Fibroblast of upper back skin (primary cell): ENCODE results near the gene ZNF236.
A peak's percentile ranks its signal among the peaks of the same experiment; 100 is the strongest.

Experiments used
- DNase-seq: peaks from one replicate; pipeline ENCODE4 v3.0.0-alpha.2; 2013

The ZNF236 gene

DNA sequence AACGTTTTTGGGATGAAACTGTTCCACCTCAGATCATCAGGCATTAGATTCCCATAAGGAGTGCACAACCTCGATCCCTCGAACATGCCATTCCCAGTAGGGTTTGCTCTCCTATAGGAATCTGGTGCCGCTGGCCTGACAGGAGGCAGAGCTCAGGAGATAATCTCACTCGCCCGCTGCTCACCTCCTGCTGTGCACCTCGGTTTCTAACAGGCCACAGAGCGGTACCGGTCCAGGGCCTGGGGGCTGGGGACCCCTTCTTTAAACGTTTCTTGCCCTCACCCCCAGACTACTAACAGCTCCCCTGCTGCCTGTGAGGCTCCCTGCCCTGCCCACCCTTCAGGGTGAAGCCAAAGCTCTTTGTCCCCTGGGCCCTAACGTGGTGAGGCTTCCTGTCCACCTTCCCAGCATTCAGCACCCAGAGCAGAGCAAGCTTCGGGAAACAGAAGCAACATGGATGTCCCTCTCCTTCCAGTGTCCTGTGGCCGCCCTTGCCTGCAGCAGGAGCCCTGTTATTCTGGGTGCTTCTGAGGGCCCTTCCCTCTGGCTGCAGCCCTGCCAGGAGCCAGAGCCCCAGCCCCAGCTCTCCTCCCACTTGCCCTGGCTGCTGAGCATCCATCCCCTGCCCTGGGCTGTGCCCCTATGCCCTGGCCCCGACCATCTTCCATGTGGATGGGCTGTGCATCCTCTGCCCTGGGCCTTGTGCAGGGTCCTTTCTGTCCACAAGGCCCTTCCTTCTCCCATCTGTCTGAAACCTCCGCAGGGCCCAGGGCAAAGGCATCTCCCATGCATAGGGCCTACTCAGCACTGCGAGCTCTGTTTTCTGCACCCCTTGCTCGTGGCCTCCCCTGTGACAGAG lies 170.1 kb downstream of the ZNF236 start:
- no peak for DNase-seq

DNA sequence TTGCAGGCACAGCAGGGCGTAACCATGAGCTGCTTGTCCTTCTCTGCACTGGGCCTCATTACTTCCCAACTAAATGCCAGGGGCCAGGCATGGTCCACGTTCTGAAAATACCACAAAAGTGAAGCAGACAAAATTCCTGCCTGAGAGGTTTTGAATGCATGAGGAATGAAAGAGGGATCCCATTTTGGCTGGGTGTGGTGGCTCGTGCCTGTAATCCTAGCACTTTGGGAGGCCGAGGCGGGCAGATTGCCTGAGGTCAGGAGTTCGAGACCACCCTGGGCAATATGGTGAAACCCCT lies 170.7 kb downstream of the ZNF236 start:
- no peak for DNase-seq

DNA sequence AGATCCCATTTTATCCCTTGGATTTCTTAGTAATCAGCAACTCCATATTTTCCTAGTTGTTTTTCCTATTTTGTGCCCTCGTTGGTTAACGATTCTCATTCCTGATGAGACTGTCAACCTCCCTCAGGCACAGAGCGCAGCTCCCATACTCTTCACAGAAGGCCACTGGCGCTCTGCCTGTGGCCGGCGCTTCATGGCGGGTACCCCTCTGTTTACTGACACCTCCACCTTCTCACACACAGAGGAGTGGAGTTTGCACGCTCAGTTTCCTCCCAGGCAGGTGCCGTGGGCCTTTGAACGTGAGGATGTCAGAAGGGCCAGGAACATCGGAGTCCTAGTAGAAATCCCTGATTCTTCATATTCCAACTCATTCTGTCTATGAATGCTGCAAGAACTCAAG lies 171.2 kb downstream of the ZNF236 start:
- no peak for DNase-seq

DNA sequence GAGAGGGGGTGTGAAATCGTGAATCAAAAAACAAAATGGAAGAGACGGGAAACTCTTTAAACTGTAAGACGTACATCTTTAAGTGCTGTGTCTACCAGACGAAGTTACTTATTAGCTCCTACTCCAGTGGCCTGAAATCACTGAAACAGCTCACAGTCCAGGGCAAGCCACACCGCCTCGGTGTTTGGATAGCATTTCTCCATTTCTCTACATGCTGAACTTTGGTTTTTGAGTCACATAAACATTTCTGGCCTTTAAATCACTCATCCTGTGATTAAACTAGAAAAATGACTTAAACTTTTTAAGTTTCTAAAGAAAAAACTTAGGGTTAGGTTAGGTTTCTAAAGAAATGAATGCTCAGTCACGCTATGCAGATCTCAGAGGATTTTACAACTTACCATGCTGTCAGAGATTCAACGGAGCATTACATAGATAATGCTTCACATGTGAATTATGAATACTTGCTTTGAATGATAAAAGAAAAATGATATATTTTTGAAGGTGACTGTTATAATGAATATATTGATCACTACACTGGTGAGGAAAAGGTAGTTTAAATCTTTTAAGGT lies 171.8 kb downstream of the ZNF236 start:
- no peak for DNase-seq

DNA sequence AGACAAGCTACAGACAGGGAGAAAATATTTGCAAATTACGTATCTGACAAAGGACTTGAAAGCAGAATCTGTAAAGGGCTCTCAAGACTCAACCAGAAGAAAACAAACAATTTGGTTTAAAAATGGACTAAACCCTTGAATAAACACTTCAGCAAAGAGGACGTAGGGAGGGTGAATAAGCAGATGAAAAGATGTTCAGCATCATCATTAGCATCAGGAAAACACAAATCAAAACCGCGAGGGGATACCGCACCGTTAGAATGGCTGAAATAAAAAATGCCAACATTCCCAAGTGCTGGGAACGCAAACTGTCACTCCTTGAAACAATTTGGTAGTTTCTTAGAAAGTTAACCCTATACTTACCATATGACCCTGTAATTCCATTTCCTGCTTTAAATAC lies 173.5 kb downstream of the ZNF236 start:
- DNase-seq: no peak

DNA sequence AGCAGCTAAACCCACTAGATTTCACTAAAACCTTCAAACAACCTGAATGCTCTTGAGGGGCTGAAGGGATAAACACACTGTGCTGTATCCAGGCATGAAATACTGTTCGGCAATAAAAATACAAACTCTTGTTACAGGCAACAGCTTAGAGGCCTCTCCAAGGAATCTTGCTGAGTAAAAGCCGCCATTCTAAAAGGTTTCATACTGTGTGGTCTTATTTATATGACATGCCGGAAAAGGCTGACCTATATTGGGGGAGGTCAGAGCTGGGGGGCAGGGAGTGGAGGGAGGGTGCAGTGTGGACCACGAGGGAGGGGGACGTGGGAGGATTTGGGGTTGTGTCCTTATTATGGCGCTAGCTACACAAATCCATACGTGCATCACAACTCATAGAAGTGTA lies 174.1 kb downstream of the ZNF236 start:
- DNase-seq: no peak

DNA sequence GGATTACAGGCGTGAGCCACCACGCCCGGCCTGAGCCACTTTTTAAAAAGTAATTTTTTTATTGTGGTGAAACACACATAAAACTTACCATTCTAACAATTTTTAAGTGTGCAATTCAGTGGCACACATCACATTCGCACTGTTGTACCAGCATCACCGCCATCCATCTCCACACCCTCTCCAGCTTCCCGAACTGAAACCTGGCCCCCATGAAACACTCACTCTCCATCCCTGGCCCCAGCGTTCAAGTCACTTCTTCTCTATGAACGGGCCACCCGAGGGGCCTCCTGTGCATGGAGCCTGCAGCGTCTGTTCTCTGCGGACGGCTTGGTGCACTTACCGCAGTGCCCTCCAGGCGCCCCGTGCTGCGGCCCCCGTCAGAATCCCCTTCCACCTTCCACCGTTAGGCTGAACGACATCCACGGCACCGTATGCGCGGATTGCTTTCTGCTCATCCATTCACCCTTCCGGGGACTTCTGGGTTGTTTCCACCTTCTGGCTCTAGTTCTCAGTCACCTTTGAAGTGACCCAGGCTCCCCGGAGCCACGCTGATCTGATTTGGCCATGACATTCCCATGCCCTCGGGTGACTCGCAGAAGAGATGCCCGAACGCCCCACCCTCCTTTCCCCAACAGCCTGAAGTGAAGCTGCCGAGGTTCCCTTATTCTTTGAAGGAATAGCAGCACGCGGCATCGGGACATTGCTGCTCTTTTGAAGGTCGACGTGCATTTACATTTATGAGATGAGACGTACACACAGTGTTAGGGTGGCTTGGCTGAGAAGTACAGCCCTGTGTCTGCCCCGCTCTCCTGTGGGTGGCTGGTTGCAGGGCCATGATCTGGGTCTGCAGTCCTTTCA lies 175.8 kb downstream of the ZNF236 start:
- no peak for DNase-seq

DNA sequence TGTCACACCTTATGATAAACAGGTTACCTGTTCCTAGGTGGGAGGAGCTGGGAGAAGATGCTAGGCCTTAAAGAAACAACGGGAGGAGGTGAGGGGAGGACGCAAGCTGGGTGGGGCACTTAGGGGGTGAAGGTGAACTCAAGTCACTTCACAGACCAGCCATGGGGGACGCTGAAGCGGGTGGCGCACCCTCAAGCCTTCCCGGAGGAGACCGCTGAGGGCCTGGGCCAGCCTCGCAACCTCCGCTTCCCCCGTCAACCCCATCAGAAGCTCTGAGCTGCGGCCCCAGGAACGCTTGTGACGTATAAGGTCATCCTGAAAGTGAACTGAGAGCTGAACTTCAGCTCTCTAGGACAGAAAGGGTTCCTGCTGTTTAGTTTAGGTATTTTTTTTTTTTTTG lies 176.7 kb downstream of the ZNF236 start:
- DNase-seq: no peak

DNA sequence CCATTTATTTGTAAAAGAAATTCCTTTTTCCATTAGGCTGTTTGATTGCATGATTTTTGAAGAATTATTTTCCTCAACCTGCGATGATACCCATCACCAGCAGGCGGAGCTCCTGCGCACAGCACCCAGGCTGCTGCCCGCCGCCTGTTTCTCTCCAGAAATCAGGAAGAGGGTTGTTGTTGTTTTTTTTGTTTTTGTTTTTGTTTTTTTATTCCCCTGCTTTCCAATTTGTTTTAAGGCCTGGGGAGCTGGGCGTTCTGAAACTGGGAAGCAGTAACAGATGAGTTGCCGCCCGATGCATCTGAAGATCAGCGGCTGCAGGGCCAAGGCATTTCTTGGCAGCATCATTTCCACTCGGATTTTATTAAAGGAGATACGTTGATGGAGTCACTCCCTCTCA lies 178.2 kb downstream of the ZNF236 start:
- peak; percentile 15 for DNase-seq

DNA sequence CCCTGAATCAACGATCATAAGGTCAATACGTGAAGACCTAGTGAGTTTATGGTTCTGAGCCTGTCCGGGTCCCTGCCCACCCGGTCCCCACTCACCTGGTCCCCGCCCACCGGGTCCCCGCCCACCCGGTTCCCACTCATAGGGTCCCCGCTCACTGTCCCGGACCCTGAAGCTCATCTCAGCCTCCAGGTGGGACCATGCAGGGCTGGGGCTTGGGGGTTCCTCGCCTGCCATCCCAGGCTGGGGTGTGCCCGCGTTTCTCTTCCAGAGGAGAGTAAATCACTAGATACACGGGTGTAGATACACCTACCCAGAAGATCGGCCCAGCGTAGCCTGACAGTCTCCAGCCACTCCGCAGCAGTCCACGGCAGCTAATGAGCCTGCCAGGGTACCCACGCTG lies 178.7 kb downstream of the ZNF236 start:
- DNase-seq: no peak

DNA sequence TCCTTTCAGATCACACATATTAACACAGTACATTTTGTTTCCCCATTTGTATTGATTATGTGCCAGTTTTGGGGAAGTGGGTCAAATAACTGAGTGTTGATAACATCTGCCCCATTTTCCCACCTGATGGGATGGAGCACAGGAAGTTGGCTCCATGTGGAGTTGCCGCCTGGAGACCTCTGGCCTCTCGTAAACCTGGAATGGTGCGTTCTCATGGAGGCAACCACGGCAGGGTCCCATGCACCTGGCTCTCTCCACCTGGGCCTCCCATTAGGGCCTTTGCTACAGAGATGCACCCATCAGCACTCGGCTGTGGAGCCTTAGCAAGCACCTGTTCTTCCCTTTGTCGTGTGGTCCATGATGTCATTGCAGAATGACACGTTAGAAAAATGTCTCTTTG lies 179.6 kb downstream of the ZNF236 start:
- DNase-seq: no peak

DNA sequence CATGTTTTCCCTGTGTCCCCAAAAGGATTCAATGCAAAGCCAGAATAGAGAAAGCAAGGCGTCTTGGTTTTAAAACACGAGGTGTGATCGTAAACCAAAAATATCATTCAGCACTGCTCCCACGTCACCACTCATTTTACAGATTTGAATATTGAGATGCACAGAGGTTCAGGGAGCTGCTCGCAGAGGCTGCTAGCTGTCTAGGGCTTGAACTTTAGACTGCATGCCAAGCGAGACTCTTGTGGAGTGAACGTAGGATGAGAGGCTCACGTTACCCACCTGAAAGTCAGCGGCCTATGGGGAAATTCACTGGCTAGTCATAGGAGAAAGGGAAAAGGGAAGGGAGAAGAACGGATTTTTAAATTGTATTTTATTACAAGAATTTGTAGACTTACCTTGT lies 180.1 kb downstream of the ZNF236 start:
- no peak for DNase-seq

DNA sequence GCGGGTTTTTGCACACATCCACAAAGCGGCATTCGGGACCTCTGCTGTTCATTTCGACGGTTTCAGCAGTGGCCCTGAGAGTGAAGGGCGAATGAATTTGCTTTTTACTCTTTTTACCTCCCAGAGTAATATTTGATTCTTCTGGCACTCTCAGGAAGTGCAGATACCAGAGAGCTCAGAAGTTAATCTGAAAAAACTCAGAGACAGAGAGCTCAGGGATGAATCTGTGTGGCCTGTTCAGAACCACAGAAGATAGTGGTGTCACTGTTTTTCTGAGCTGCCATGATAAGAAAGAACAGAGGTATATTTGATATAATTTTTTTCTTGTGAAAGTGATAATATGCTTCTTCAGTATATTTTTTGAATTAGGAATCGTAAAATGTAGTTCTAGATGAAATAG lies 181.0 kb downstream of the ZNF236 start:
- DNase-seq: no peak

DNA sequence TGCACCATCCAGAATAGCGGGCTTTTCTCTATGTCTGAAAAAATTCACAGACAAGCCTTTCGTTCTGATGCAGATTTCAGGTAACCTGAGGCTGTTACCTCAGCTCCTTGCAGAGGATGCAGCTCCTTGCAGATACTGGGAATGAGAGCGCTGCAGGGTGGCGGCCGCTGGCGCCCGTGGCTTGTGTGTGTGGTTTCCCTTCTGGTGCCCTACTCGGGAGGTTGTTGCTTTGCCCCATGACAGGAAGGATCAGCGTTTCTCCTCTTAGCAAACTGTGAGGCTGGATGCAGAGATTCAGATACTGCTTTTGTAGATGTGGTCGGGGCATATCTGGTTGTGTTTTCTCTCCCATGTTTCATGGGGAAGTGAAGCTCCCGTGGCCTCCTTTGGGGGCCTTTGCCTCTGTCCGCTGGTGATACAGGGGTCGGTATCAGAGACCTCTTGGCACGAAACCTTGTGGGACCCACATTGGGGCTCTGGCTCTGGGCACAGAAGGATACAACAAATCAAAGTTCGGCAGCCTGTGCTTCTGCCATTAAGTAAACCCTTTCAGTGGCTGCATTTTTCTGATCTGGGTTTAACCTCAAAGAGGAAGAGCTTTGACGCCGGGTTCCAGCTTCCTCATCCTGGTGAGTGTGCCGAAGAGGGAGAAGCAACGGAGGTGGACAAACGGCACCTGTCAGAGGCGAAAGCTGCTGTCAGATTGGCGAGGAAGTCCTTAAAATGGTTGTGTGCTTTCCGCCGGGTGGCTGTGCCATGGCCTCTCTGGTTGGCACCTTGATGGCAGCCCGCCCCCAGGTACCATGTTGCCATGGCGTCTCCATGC lies 182.4 kb downstream of the ZNF236 start:
- DNase-seq: no peak

DNA sequence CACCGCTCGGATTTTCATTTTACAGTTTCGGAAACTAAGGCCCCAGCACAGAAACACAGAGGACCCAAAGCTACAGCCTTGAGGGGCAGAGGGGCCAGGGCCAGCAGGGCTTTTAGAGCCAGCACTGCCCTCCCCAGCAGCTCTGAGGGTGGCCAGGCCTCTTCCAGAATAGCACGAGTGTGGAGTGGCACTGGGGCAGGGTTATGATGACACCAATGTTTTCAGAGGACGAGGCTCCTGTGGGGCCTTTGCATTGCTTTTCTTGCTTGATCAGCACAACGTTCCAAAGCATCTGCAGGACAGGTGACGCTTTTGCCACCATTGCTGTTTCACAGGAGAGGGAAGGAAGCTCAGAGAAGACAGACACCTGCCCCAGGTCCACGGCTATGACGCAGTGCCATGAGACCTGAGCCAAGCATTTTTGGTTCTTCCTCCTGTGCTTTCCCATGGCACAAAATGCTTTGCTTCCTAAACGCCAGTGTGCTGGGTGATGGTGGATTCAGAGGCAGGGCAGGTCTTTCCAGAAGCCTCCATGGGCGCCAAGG lies 183.4 kb downstream of the ZNF236 start:
- no peak for DNase-seq

DNA sequence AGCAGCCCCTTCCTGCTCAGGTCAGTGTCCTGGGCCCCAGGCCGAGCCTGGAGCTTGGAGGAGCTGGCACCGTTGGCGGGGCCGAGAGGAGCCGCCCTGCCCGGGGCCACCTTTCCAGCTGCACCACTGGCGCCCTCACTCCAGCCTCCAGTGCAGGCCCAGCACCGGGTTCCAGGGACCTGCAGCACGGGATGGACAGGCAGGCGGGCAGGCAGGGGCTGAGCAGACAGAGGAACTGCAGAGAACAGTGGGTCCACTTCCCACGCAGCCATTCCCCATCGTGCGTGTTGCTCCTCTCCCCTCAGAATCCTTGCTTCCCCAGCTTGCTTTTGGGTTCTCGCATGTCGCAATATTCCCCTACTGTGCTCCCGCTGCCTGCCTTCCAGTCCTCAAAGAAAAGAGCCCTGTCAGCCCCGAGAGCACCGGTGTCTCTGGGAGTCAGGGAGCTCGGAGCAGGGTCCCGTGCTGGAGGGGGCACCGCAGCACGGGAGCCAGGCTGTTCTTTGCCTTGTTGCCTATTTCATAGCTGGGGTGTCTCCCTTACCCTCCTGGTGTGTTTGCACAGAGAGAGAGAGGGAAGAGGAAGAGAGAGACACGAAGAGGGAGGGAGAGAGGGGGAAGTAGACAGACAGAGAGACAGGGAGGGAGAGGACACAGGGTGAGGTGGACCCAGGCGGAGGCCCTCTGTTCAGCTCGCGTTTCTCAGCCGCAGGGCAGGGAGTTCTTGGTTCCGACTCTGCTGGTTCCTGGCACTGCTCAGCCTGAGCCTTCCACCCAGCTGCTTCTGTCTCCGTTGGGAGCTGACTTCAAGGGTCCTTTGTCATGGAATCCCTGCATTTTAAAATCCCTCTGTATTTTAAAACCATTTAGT lies 184.2 kb downstream of the ZNF236 start:
- no peak for DNase-seq

DNA sequence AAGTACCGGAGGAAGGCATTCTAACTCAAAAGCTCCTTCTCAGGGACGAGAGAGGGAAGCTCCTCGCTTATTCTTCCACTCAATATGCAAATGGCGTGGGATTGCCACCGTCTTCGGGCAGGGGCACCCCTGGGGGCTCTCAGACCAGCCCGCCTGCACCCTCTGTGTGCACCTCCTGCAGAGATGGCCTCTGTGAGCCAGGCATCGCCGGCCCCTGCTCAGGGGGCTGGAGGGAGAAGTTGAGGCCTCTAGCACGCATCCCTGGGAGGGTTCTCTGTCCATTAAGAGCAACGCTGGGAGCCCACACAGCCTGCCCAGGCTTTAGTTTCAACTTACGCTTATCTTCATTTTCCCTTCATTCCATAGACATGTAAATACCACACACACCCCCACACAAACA lies 184.9 kb downstream of the ZNF236 start:
- no peak for DNase-seq

DNA sequence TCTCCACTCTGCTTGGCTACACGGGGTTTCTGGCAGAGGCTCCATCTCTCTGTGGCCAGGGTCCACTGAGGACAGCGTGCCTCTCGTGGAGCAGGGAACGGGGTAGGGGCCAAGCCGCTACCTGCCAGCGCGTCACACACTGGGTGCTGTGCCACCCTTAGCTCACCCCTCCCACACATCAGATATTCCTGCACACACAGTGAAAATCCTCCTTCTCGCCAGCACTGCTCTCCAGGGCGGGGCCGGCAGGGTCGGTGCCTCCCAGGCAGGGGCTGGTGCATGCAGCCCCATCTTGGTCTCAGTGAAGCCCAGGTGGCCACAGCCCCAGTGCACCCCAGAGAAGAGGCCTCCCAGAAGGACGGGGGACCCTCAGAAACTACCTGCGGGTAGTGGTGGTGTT lies 185.6 kb downstream of the ZNF236 start:
- DNase-seq: no peak

DNA sequence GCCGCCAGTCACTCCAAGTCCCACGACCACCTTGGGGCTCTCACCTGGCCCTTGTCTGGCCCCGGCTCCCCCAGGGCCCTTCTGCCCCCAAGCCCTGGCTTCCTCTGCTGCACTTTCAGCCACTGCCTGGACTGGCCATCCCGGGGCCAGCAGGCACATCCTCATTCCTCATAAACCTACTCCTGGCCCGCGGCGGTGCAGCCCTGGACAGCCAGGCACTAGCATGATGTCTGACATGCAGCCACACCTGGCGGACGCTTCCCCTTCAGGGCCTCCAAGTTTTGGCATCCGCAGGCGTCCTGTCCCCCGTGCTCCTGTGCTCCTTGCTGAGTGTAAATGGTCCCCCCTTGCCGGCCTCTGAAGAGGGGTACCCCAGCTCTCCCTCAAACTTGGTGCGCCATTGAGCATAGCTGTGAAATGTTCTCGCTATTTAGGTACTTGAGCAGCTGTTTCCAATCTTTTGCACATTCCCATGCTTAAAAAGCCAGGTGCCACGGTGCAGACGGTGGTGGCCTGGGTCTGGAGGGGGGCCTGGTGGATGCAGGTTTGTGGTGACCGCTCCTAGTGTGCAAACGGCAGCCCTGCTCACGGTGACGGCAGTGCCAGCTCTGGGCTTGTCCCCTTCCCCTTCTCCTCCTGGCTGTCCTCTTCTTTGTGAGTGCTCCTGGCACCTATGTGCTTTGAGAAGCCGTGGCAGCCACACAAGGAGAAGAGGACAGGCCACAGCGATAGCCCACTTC lies 186.4 kb downstream of the ZNF236 start:
- DNase-seq: no peak

DNA sequence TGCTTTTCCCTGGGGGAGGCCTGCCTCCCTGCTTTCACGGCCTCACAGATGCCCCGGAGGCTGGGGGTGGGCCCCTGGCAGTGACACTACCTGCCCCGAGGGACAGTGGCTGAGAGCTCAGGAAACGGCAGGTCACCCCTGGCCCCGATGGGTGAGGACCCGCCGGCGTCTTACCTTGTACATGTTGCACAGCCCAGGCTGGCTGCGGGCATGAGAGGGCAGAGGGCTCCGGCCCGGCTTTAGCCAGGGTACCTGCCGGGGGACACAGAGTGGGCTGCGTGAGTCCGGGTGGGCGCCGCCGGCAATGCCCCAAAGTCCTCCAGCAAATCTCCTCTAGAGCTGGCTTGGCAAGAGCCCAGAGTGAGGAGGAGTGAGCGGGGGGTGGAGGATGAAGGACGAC lies 187.3 kb downstream of the ZNF236 start:
- no peak for DNase-seq

DNA sequence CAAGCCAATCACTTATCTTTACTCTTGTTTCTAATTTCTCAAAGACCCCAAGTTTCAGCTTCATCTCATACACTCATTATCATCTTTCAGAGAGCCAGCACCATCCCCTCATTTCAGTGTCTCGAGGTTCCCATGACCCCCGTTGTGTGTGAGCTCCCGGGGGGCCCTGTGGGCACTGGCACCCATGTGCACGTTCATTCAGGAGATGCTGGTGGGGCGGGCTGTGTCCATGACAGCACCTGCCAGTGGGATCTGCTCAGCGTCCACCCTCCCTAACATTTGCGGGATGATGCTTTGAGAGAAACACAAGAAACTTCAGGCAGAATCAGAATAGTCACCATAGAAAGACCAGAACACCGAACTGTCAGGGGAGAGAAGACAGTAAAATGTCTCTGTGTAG lies 189.8 kb downstream of the ZNF236 start:
- DNase-seq: no peak
